ENCODE results near the gene FNIP1. TPM values are rescaled to one million over a fixed set of nuclear protein-coding genes. Genes with fewer than 3 reads are reported as not detected.
A peak's percentile ranks its signal among the peaks of the same experiment; 100 is the strongest.
"Not testable (repeated sequence)": the region's sequence is repeated elsewhere in the genome, so short reads cannot be mapped to it uniquely, and the experiment has no call there.

FNIP1 gene
- total RNA-seq (10 to 100 TPM; 36.5 to 49.3 TPM), polyA plus RNA-seq (ENCODE audit: insufficient read length in 6 of 6) (10 to 100 TPM; 21.5 to 28.7 (median 24.0) TPM)
- long read RNA-seq, donor 1, partial matches to known transcripts, result 0 of 2 reads
- long read RNA-seq, donor 1, other reads (novel, unspliced or antisense), result 0 of 2 reads
- long read RNA-seq, donor 2, partial matches to known transcripts, result 0 of 3 reads
- long read RNA-seq, donor 2, other reads (novel, unspliced or antisense), result 0 of 3 reads
- long read RNA-seq, donor 3, result 0 reads
- long read RNA-seq, donor 4, transcript FNIP1-206 (1 exons, 1,373 nt), result major isoform, 6 of 9 reads
- long read RNA-seq, donor 4, partial matches to known transcripts, result 2 of 9 reads
- long read RNA-seq, donor 4, other reads (novel, unspliced or antisense), result 1 of 9 reads
- long read RNA-seq, donor 5, partial matches to known transcripts, result 0 of 4 reads
- long read RNA-seq, donor 5, other reads (novel, unspliced or antisense), result 0 of 4 reads
- long read RNA-seq, donor 6, result 0 reads
- long read RNA-seq, donor 7, partial matches to known transcripts, result 0 of 1 reads
- long read RNA-seq, donor 7, other reads (novel, unspliced or antisense), result 0 of 1 reads
- long read RNA-seq, donor 8, partial matches to known transcripts, result 0 of 1 reads
- long read RNA-seq, donor 8, other reads (novel, unspliced or antisense), result 0 of 1 reads
- long read RNA-seq, donor 9, result 0 reads
- long read RNA-seq, donor 10, partial matches to known transcripts, result 2 of 6 reads
- long read RNA-seq, donor 10, other reads (novel, unspliced or antisense), result 1 of 6 reads
- long read RNA-seq, donor 11, partial matches to known transcripts, result 0 of 2 reads
- long read RNA-seq, donor 11, other reads (novel, unspliced or antisense), result 0 of 2 reads
- long read RNA-seq, donor 12, partial matches to known transcripts, result 0 of 1 reads
- long read RNA-seq, donor 12, other reads (novel, unspliced or antisense), result 0 of 1 reads

DNA sequence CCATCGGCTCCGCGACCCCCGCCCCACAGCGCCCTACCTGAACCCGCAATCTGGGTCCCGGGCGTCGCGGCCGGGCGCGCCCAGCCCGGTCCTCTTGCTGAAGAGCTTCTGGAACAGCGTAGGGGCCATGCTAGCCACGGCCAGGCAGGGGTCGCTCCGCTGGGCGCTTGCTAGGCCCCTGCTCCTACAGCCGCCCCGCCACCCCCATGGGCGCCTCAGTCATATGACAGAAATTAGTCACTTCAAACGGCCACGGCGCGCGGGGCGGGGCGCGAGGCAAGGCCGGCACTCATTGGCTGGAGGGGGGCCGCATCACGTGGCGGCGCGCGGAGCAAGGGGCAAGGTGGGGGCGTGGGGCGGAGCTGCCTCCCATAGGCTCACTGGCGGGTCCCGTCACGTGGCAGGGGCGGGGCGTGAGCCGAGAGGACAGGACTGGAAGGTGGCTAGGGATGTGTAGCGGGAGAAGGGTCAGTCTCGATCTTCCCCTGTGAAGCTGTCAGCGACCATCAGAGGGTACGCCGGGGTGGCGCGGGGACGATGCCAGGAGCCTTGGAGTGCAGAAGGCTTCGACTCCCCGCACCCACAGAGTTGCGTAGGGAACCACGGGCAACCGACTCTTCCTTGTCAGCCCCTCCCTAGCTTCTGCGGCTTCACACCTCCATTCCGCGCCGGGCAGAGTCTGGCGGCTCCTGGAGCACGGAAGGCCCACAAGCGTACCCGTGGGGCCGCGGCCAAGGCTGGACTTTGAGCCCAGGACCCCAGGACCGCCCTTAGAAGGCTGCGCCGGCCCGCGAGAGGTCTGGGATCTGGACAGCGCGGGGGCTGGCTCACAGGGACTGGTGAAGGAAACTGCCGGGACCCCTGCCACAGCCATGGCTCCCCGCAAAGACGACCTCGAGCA, at the start of gene FNIP1:
Gene FNIP1 (minus strand): TSS at position 225 of the 901 bp plus-strand sequence. CDS start 96 bp downstream, at position 129.
- H3K27me3 ChIP-seq, result no peaks in the 10 kb centered on the region
- ATAC-seq (peak; percentile 97), DNase-seq (peak; percentile 95 to 100 (median 99))
- H3K9me3 ChIP-seq, result no peaks in the 10 kb centered on the region
- TF ChIP-seq CTCF (IDR thresholded peaks at IDR 0.05), result no peak
- intact Hi-C loops (cut with DNase I), result no loop called here
- peaks cover 15 to 39% of the 10 kb centered on the region in 2 donors for H3K4me1 ChIP-seq
- H3K36me3 ChIP-seq, result no peaks in the 10 kb centered on the region
- H3K27ac ChIP-seq, result peak within 1 kb of the TSS; percentile 97 to 100
- peak within 1 kb of the TSS; percentile 68 to 97 for H3K4me3 ChIP-seq

GRCh38 chr5:131846536-131846935, 49.7 kb upstream of the FNIP1 start:
- no peak for ATAC-seq
- no peak for TF ChIP-seq CTCF (IDR thresholded peaks at IDR 0.05)
- H3K4me1 ChIP-seq, result no peaks in the 10 kb centered on the region

GRCh38 chr5:131845828-131846227, 49.0 kb upstream of the FNIP1 start:
- no peak overlapping the region for H3K27ac ChIP-seq
- H3K9me3 ChIP-seq, result peaks cover 0 to 73% of the 10 kb centered on the region in 2 donors
- no peak for TF ChIP-seq CTCF (IDR thresholded peaks at IDR 0.05)
- intact Hi-C loops (cut with DNase I), result no loop called here
- H3K27me3 ChIP-seq, result no peaks in the 10 kb centered on the region
- no peak overlapping the region for H3K4me3 ChIP-seq
- no peaks in the 10 kb centered on the region for H3K4me1 ChIP-seq
- no peak for ATAC-seq
- DNase-seq, result no peak
- no peaks in the 10 kb centered on the region for H3K36me3 ChIP-seq

More at GRCh38 chr5:131846536-131846935, 49.7 kb upstream of the FNIP1 start:
- H3K9me3 ChIP-seq, result peaks cover 0 to 72% of the 10 kb centered on the region in 2 donors
- DNase-seq, result no peak
- no peak overlapping the region for H3K27ac ChIP-seq
- no peaks in the 10 kb centered on the region for H3K27me3 ChIP-seq
- intact Hi-C loops (cut with DNase I), result no loop called here
- H3K4me3 ChIP-seq, result no peak overlapping the region
- no peaks in the 10 kb centered on the region for H3K36me3 ChIP-seq

GRCh38 chr5:131842971-131843370, 46.2 kb upstream of the FNIP1 start:
- H3K9me3 ChIP-seq, result peaks cover 0 to 61% of the 10 kb centered on the region in 2 donors
- intact Hi-C loops (cut with DNase I); H3K36me3 ChIP-seq; H3K27me3 ChIP-seq; H3K4me3 ChIP-seq; ATAC-seq; DNase-seq; H3K27ac ChIP-seq; H3K4me1 ChIP-seq: not testable (repeated sequence)

GRCh38 chr5:131832702-131833101, 35.9 kb upstream of the FNIP1 start:
- H3K4me3 ChIP-seq; intact Hi-C loops (cut with DNase I): not testable (repeated sequence)

More at GRCh38 chr5:131832702-131833101, 35.9 kb upstream of the FNIP1 start:
- H3K4me1 ChIP-seq, H3K9me3 ChIP-seq, H3K27ac ChIP-seq, H3K27me3 ChIP-seq, ATAC-seq, H3K36me3 ChIP-seq, DNase-seq: not testable (repeated sequence)
